GM20000 (cell line): ENCODE measurements around the gene RHBG.

Experiments used
- DNase-seq: peaks from one replicate; pipeline ENCODE4 v3.0.0; 2012; ENCODE audit warnings: low spot score
- TF ChIP-seq, protein P1 (sequence below): IDR thresholded peaks from 2 replicates; pipeline ENCODE4 v1.5.1; 2012; ENCODE audit warnings: mild to moderate bottlenecking, control low read depth; ENCODE audit errors: extremely low read depth, missing control alignments

The RHBG gene

DNA sequence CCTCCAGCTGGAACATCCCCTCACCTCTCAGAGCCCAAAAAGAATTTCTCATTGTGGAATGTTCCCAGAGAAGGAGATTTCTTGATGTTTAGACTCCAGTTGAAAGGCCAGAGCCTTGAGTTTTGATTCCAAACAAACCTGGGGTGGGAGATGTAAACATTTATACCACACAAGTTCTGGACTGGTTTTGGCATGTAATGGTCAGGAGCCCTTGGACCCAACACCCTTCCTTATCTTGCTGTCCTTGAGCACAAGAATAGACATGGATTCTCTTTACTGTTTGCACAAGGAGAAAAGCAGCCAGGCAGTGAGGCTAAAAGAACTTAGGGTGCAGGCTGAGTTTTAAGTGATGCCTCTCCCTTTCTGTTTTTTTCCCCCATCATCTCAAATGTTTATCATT is 4.5 kb downstream of the RHBG start:
- no peak for DNase-seq
- TF ChIP-seq, protein P1, sequence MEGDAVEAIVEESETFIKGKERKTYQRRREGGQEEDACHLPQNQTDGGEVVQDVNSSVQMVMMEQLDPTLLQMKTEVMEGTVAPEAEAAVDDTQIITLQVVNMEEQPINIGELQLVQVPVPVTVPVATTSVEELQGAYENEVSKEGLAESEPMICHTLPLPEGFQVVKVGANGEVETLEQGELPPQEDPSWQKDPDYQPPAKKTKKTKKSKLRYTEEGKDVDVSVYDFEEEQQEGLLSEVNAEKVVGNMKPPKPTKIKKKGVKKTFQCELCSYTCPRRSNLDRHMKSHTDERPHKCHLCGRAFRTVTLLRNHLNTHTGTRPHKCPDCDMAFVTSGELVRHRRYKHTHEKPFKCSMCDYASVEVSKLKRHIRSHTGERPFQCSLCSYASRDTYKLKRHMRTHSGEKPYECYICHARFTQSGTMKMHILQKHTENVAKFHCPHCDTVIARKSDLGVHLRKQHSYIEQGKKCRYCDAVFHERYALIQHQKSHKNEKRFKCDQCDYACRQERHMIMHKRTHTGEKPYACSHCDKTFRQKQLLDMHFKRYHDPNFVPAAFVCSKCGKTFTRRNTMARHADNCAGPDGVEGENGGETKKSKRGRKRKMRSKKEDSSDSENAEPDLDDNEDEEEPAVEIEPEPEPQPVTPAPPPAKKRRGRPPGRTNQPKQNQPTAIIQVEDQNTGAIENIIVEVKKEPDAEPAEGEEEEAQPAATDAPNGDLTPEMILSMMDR, result no peak

DNA sequence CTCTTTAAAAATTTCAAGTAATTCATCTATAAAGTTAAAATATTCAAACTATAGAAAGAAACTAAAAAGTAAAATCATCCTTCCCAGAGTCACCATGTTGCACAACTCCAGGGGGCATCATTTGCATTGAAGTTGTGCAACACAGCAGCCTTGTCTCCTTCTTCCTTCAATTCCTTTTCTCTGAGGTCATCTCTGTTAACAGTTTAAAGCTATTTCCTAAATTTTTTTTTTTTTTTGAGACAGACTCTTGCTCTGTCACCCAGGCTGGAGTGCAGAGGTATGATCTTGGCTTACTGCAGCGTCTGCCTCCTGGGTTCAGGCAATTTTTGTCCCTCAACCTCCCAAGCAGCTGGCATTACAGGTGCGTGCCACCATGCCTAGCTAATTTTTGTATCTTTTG is 7.1 kb downstream of the RHBG start:
- TF ChIP-seq, protein P1, result no peak
- no peak for DNase-seq

DNA sequence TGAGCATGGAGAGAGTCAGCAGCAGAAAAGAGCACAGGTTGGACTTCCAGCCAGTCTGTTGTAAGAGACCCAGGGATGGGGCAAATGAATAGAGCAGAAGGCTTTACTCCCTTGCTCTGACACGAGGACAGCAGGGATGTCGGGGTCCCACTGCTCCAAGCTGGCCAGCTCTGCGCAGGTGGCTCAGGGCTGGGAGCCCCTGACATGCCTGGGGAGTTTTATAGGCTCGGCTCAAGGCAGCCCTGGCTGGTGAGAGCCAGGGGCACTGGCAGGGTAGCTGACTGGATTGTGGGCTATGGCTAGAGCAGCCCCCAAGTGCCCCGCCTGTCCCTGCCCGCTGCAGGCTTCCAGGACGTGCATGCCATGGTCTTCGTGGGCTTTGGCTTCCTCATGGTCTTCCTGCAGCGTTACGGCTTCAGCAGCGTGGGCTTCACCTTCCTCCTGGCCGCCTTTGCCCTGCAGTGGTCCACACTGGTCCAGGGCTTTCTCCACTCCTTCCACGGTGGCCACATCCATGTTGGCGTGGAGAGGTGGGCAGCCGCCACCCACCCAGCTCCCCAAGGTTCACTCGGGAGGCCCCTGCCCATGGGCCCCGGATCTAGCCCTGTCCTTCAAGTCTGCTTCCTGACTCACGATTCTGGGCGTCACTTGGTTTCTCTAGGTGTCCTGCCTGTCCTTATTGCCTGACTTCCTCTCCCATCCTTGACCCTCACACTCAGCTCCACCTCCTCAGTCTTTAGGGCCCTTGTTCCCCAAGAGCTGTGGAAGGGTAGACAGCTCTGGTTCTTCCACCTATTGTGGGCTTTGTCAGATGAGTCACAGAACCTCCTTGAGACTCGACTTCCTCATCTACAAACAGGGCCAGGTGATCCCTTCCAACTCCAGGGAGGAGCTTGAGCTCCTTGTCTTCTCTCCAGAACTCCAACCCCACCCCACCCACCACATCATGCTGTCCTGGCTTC is 8.2 kb downstream of the RHBG start:
- DNase-seq, result no peak

DNA sequence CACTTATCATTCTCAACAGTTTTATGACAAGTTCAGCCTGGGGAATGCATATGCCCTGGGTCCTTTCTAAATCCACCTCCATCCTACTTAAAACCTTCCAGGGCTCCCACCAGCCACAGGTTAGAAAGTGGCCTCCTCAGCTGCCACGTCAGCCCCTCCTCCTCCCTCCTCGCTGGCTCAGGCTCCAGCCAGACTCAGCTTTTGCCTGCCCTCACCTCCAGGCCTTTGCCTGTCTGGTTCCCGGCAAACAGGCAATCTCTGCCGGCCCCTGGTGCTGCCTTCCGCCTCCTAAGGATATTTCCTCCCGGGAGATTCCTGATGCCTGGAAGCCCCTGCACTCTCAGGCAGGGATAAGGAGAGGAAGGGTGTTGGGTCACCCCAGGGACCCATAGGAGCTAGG is 9.5 kb downstream of the RHBG start:
- DNase-seq, result no peak
- TF ChIP-seq, protein P1, result no peak

More for the DNA sequence above, 8.2 kb downstream of the RHBG start:
- TF ChIP-seq, protein P1, result no peak

DNA sequence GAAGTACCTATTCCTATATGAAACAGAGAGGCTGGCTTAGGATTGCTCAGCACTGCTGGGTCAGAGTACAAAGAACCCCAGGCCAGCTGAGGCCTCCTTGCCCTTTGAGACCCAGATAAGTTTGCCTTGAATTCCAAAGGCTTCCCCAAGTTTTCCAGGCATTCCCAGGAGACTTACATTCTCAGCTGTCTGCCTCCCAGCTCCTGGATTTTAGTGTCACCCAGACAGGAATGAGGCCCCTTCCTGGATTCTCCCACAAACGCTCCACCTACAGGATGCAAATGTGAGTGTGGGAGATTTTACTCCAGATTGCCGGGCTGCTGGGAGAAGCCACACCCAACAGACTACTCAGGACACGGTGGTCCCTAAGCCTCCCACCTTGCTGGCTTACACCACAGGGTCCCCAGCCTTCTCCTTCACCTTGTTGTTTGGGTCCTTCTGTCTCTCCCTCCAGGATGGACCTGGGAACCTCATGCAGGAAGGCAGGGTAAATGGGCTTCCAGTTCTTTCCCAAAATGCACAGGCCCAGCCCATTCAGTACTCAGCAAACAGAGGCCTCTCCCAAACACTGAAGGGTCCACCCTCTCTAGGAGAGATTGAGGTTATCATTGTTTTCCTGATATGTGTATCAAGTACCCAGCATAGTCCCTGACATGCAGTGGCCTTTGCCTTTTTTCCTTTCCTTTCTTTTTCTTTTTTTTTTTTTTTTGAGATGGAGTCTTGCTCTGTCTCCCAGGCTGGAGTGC is 10.6 kb downstream of the RHBG start:
- DNase-seq, result no peak
- TF ChIP-seq, protein P1, result no peak

DNA sequence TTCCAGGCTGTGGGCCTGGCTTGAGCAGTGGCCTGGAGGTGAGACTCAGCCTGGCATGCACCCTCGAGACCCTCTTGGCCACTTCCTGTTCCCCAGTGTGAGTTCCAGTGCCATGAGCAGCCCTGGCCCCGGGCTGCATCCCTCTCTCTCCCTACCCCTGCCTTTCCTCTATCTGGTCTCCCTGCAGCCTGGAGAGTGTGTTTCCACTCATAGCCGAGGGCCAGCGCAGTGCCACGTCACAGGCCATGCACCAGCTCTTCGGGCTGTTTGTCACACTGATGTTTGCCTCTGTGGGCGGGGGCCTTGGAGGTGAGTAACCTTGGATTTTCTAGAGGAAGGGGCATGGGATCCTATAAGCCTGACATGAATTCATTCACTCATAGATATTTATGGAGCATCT is 13.6 kb downstream of the RHBG start:
- no peak for DNase-seq
- TF ChIP-seq, protein P1, result no peak

DNA sequence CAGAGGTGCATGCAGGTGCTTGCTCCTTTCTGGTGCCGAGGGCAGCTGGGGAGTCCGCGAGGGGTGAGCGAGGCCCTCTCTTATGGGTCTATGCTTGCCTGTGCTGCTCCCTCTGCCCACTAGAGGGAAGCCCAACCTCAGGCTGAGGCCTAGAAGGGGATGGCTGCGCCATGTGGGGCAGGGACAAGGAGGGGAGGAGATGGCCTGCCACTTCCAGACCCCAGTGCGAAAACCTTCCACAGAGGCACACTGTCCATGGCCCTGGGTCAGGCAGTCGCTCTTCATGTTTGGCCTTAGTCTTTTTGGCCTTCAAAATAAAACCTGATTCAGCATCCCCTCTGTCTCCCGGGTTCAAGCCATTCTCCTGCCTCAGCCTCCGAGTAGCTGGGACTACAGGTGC is 14.0 kb downstream of the RHBG start:
- TF ChIP-seq, protein P1, result peak; percentile 92
- DNase-seq, result peak; percentile 89
